IMR-90 (cell line): ENCODE measurements around the gene ZNF541. TPM values are rescaled to one million over a fixed set of nuclear protein-coding genes. Genes with fewer than 3 reads are reported as not detected.

Source experiments
- ATAC-seq: fragments of 200-7000 bp; cut with Tn5 transposase; 2 replicates; pipeline ENCODE4 v1.9.1; 2020; ENCODE audit warnings: low read depth, mild to moderate bottlenecking, moderate library complexity
- BruUV-seq: library from RNA; stranded (reverse); fragments of 400-500 nt; replicated peaks from 2 replicates; lab custom pipeline; 2021; lab: Mats Ljungman, UMichigan
- CTCF ChIA-PET: fragments of 300-600 bp; formaldehyde crosslinking; extraction: SDS; loops from one replicate; lab custom pipeline; 2021; ENCODE audit warnings: antibody characterized with exemption; lab: Yijun Ruan, JAX
- POLR2A ChIA-PET: fragments of 300-600 bp; sonication (Branson Sonifier 250); formaldehyde crosslinking; loops from one replicate; lab custom pipeline; 2022; ENCODE audit warnings: antibody characterized with exemption; ENCODE audit not compliant: unreplicated experiment; lab: Charles Lee
- DNase-seq: peaks from one replicate; pipeline ENCODE4 v3.0.0; 2013
- H2AFZ ChIP-seq: replicated peaks from 2 replicates; pipeline ENCODE3; 2013; ENCODE audit warnings: low read length, mild to moderate bottlenecking; ENCODE audit not compliant: poor library complexity
- H2AK5ac ChIP-seq: 2 replicates; pipeline ENCODE4 v1.6.1; 2013; ENCODE audit warnings: low read depth, low read length, inconsistent platforms
- H2AK9ac ChIP-seq: replicated peaks from 2 replicates; pipeline ENCODE3; 2013; ENCODE audit warnings: mild to moderate bottlenecking, low read depth, low read length, moderate library complexity; ENCODE audit not compliant: poor library complexity
- H2BK120ac ChIP-seq: 2 replicates; pipeline ENCODE4 v1.6.1; 2013; ENCODE audit warnings: low read depth, low read length, inconsistent platforms
- H2BK15ac ChIP-seq: 3 replicates; pipeline ENCODE4 v1.6.1; 2013; ENCODE audit warnings: low read depth, low read length, inconsistent platforms
- H2BK20ac ChIP-seq: 2 replicates; pipeline ENCODE4 v1.6.1; 2013; ENCODE audit warnings: low read depth, mild to moderate bottlenecking, inconsistent platforms, low read length, moderate library complexity
- H2BK5ac ChIP-seq: 2 replicates; pipeline ENCODE4 v1.6.1; 2013; ENCODE audit warnings: mild to moderate bottlenecking, low read depth, low read length, inconsistent platforms; ENCODE audit not compliant: poor library complexity, severe bottlenecking
- H3K14ac ChIP-seq: replicated peaks from 2 replicates; pipeline ENCODE4 v1.6.1; 2013; ENCODE audit warnings: low read depth, low read length, inconsistent platforms
- H3K18ac ChIP-seq: 2 replicates; pipeline ENCODE4 v1.6.1; 2013; ENCODE audit warnings: low read depth, low read length, control low read depth
- H3K23ac ChIP-seq: 2 replicates; pipeline ENCODE4 v1.6.1; 2013; ENCODE audit warnings: low read depth, low read length, inconsistent platforms
- H3K27ac ChIP-seq: 2 replicates; pipeline ENCODE4 v1.5.1; 2013; ENCODE audit warnings: mild to moderate bottlenecking, control low read depth, low read length; ENCODE audit not compliant: insufficient read depth
- H3K27me3 ChIP-seq: 2 replicates; pipeline ENCODE4 v1.6.1; 2013; ENCODE audit warnings: low read length; ENCODE audit not compliant: control insufficient read depth, insufficient read depth
- H3K36me3 ChIP-seq: 2 replicates; pipeline ENCODE4 v1.6.1; 2013; ENCODE audit warnings: low read length, mixed read lengths; ENCODE audit not compliant: control insufficient read depth, insufficient read depth
- H3K4ac ChIP-seq: 2 replicates; pipeline ENCODE4 v1.6.1; 2013; ENCODE audit warnings: low read depth, low read length, inconsistent platforms
- H3K4me1 ChIP-seq: 2 replicates; pipeline ENCODE4 v1.6.1; 2013; ENCODE audit warnings: low read length, mixed read lengths; ENCODE audit not compliant: control insufficient read depth, insufficient read depth
- H3K4me2 ChIP-seq: 2 replicates; pipeline ENCODE4 v1.6.1; 2013; ENCODE audit warnings: low read depth, mild to moderate bottlenecking, control low read depth, low read length, moderate library complexity
- H3K4me3 ChIP-seq: 2 replicates; pipeline ENCODE4 v1.5.1; 2013; ENCODE audit warnings: low read depth, mild to moderate bottlenecking, control low read depth, low read length, moderate library complexity; ENCODE audit not compliant: insufficient read depth
- H3K56ac ChIP-seq: 2 replicates; pipeline ENCODE4 v1.6.1; 2013; ENCODE audit warnings: low read length, inconsistent platforms; ENCODE audit not compliant: insufficient read depth; ENCODE audit errors: extremely low read depth
- H3K79me1 ChIP-seq, 2 experiments: 2 replicates each; pipeline ENCODE4 v1.6.1; 2013; ENCODE audit warnings: low read length in 2 of 2, inconsistent platforms in 1 of 2, low read depth in 1 of 2
- H3K9ac ChIP-seq: 2 replicates; pipeline ENCODE4 v1.6.1; 2013; ENCODE audit warnings: low read depth, low read length, control low read depth
- H3K9me1 ChIP-seq: 2 replicates; pipeline ENCODE4 v1.6.1; 2013; ENCODE audit warnings: low read length, inconsistent platforms; ENCODE audit not compliant: insufficient read depth
- H3K9me3 ChIP-seq: 2 replicates; pipeline ENCODE4 v1.6.1; 2013; ENCODE audit warnings: low read length; ENCODE audit not compliant: control insufficient read depth, insufficient read depth
- H4K20me1 ChIP-seq: 2 replicates; pipeline ENCODE4 v1.6.1; 2013; ENCODE audit warnings: low read length, inconsistent platforms; ENCODE audit not compliant: insufficient read depth
- H4K5ac ChIP-seq: 2 replicates; pipeline ENCODE4 v1.6.1; 2013; ENCODE audit warnings: mild to moderate bottlenecking, low read depth, low read length, control low read depth
- H4K8ac ChIP-seq, 2 experiments: 2 replicates each; pipeline ENCODE4 v1.6.1; 2013; ENCODE audit warnings: low read depth in 2 of 2, low read length in 2 of 2, control low read depth in 1 of 2, inconsistent platforms in 1 of 2
- H4K91ac ChIP-seq: 2 replicates; pipeline ENCODE4 v1.6.1; 2013; ENCODE audit warnings: low read depth, low read length, inconsistent platforms; ENCODE audit not compliant: insufficient read depth
- BHLHE40 ChIP-seq: fragments of 150-350 bp; IDR thresholded peaks from 2 replicates; pipeline ENCODE4 v1.6.1; 2016; ENCODE audit warnings: mild to moderate bottlenecking, low read depth, low read length
- CEBPB ChIP-seq: IDR thresholded peaks from 2 replicates; pipeline ENCODE4 v1.6.1; 2012; ENCODE audit warnings: low read depth, low read length, improper control_type of control experiment
- CHD1 ChIP-seq: IDR thresholded peaks from 2 replicates; pipeline ENCODE4 v1.6.1; 2012; ENCODE audit warnings: low read depth, low read length, improper control_type of control experiment
- FOS ChIP-seq: fragments of 150-350 bp; IDR thresholded peaks from 2 replicates; pipeline ENCODE4 v1.6.1; 2016; ENCODE audit warnings: low read depth, low read length
- MAFK ChIP-seq: IDR thresholded peaks from 2 replicates; pipeline ENCODE4 v1.6.1; 2012; ENCODE audit warnings: low read depth, low read length, improper control_type of control experiment
- MAZ ChIP-seq: IDR thresholded peaks from 2 replicates; pipeline ENCODE4 v1.6.1; 2012; ENCODE audit warnings: low read depth, mild to moderate bottlenecking, low read length, improper control_type of control experiment, moderate library complexity, borderline replicate concordance
- MXI1 ChIP-seq: IDR thresholded peaks from 2 replicates; pipeline ENCODE4 v1.6.1; 2012; ENCODE audit warnings: low read depth, mild to moderate bottlenecking, low read length, moderate library complexity, borderline replicate concordance
- NFE2L2 ChIP-seq: fragments of 150-350 bp; IDR thresholded peaks from 2 replicates; pipeline ENCODE4 v1.6.1; 2016; ENCODE audit warnings: low read depth, mild to moderate bottlenecking, low read length
- POLR2A ChIP-seq: IDR thresholded peaks from 2 replicates; pipeline ENCODE4 v1.6.1; 2012; ENCODE audit warnings: mild to moderate bottlenecking, low read depth, low read length
- RAD21 ChIP-seq: IDR thresholded peaks from 2 replicates; pipeline ENCODE4 v1.6.1; 2012; ENCODE audit warnings: low read length, improper control_type of control experiment
- RCOR1 ChIP-seq: IDR thresholded peaks from 2 replicates; pipeline ENCODE4 v1.6.1; 2012; ENCODE audit warnings: mild to moderate bottlenecking, low read length, improper control_type of control experiment; ENCODE audit not compliant: insufficient replicate concordance
- RFX5 ChIP-seq: IDR thresholded peaks from 2 replicates; pipeline ENCODE4 v1.8.0; 2012; ENCODE audit warnings: low read depth, mild to moderate bottlenecking, low read length, moderate library complexity
- SMC3 ChIP-seq: fragments of 150-350 bp; IDR thresholded peaks from 2 replicates; pipeline ENCODE4 v1.6.1; 2016; ENCODE audit warnings: low read depth, mild to moderate bottlenecking, antibody characterized with exemption, low read length, moderate library complexity
- WGBS, 2 experiments: methylation state at CpG; one replicate each; pipeline versions ENCODE4 v1.1.5 to v1.1.7; 2013; ENCODE audit warnings: missing lambda C conversion rate in 2 of 2; ENCODE audit not compliant: insufficient read length in 1 of 2; ENCODE audit errors: extremely low coverage in 2 of 2; 5-methylcytosine and 5-hydroxymethylcytosine counted together
- dilution Hi-C: fragments of 300-500 bp; cut with HindIII; formaldehyde crosslinking; loops from one replicate; pipeline ENCODE4 v1.14.3; 2018; ENCODE audit warnings: low sequenced_read_pairs; ENCODE audit not compliant: unreplicated experiment
- in situ Hi-C: fragments of 300-500 bp; cut with MboI; formaldehyde crosslinking; loops from 3 replicates; pipeline ENCODE4 v1.14.3; 2019; ENCODE audit warnings: low sequenced_read_pairs, inconsistent platforms, mixed read lengths
- intact Hi-C: fragments of 100-400 bp; cut with micrococcal nuclease; formaldehyde crosslinking; loops from 2 replicates; pipeline ENCODE4 v1.10.0; 2022
- polyA plus RNA-seq, 3 experiments: library from polyadenylated mRNA; depleted of rRNA; stranded (reverse); fragments of >200 nt; gene quantifications; 2 replicates each; pipeline ENCODE4 v1.2.3, GENCODE V29; 2012; ENCODE audit warnings: low replicate concordance in 1 of 3
- total RNA-seq: library from RNA; depleted of rRNA; stranded (reverse); fragments of >200 nt; gene quantifications from 2 replicates; pipeline ENCODE4 v1.2.3, GENCODE V29; 2012
- TF ChIP-seq, protein P1 (sequence below): fragments of 150-350 bp; IDR thresholded peaks from 2 replicates; pipeline ENCODE4 v1.6.1; 2016; ENCODE audit warnings: low read depth, mild to moderate bottlenecking, low read length, moderate library complexity, borderline replicate concordance
- TF ChIP-seq, protein P2 (sequence below): fragments of 150-350 bp; IDR thresholded peaks from 2 replicates; pipeline ENCODE4 v1.6.1; 2017; ENCODE audit warnings: mild to moderate bottlenecking, antibody characterized with exemption, low read length, low read depth
- TF ChIP-seq, protein P3 (sequence below): conservative IDR thresholded peaks from 2 replicates; pipeline ENCODE4 v1.5.1; 2012; ENCODE audit warnings: mild to moderate bottlenecking, low read depth, low read length, improper control_type of control experiment

ZNF541 gene
- total and polyA plus RNA-seq, 2 of the 4 experiments (the other 2 are of a cell fraction): not detected

GRCh38 chr19:47538812-47539211, 34.1 kb downstream of the ZNF541 start:
- H2AK5ac ChIP-seq: no peak overlapping the region
- 97% methylated on average over 3 of the region's 5 CpGs; no CpG with 5 or more reads in 1 of the 2 experiments for WGBS, 2 experiments
- H2AFZ ChIP-seq: no peak overlapping the region
- H3K4me1 ChIP-seq: peaks cover 3% of the 10 kb centered on the region
- H4K20me1 ChIP-seq: no peaks in the 10 kb centered on the region
- no peak for TF ChIP-seq NFE2L2
- no peak for TF ChIP-seq RFX5
- TF ChIP-seq, protein P1, sequence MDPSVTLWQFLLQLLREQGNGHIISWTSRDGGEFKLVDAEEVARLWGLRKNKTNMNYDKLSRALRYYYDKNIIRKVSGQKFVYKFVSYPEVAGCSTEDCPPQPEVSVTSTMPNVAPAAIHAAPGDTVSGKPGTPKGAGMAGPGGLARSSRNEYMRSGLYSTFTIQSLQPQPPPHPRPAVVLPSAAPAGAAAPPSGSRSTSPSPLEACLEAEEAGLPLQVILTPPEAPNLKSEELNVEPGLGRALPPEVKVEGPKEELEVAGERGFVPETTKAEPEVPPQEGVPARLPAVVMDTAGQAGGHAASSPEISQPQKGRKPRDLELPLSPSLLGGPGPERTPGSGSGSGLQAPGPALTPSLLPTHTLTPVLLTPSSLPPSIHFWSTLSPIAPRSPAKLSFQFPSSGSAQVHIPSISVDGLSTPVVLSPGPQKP: no peak
- TF ChIP-seq CEBPB: no peak
- no peak for TF ChIP-seq MAZ
- TF ChIP-seq RCOR1: no peak
- TF ChIP-seq, protein P2, sequence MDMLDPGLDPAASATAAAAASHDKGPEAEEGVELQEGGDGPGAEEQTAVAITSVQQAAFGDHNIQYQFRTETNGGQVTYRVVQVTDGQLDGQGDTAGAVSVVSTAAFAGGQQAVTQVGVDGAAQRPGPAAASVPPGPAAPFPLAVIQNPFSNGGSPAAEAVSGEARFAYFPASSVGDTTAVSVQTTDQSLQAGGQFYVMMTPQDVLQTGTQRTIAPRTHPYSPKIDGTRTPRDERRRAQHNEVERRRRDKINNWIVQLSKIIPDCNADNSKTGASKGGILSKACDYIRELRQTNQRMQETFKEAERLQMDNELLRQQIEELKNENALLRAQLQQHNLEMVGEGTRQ: no peak
- no peak for TF ChIP-seq FOS
- TF ChIP-seq BHLHE40: no peak
- no peak for TF ChIP-seq POLR2A
- no peak for TF ChIP-seq MXI1
- TF ChIP-seq, protein P3, sequence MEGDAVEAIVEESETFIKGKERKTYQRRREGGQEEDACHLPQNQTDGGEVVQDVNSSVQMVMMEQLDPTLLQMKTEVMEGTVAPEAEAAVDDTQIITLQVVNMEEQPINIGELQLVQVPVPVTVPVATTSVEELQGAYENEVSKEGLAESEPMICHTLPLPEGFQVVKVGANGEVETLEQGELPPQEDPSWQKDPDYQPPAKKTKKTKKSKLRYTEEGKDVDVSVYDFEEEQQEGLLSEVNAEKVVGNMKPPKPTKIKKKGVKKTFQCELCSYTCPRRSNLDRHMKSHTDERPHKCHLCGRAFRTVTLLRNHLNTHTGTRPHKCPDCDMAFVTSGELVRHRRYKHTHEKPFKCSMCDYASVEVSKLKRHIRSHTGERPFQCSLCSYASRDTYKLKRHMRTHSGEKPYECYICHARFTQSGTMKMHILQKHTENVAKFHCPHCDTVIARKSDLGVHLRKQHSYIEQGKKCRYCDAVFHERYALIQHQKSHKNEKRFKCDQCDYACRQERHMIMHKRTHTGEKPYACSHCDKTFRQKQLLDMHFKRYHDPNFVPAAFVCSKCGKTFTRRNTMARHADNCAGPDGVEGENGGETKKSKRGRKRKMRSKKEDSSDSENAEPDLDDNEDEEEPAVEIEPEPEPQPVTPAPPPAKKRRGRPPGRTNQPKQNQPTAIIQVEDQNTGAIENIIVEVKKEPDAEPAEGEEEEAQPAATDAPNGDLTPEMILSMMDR: no peak
- TF ChIP-seq CHD1: no peak
- TF ChIP-seq RAD21: no peak
- TF ChIP-seq MAFK: no peak
- no peak for TF ChIP-seq SMC3
- in situ Hi-C loops: no loop called here
- H3K4ac ChIP-seq: no peak overlapping the region
- no peak overlapping the region for H2BK120ac ChIP-seq
- dilution Hi-C loops: no loop called here
- no peak for ATAC-seq
- no peak overlapping the region for H3K18ac ChIP-seq
- H4K5ac ChIP-seq: no peak overlapping the region
- no peak overlapping the region for H3K23ac ChIP-seq
- H3K14ac ChIP-seq: no peak overlapping the region
- BruUV-seq: no TSS peak
- no peaks in the 10 kb centered on the region for H3K36me3 ChIP-seq
- no peak for DNase-seq
- no peak overlapping the region for H2BK15ac ChIP-seq
- no peaks in the 10 kb centered on the region for H3K9me3 ChIP-seq
- no peak overlapping the region for H3K4me3 ChIP-seq
- ChIA-PET POLR2A (no interaction called here), CTCF (no interaction called here)
- intact Hi-C loops: no loop called here
- peaks cover 12% of the 10 kb centered on the region for H3K27me3 ChIP-seq
- no peak overlapping the region for H3K56ac ChIP-seq
- no peak overlapping the region for H2BK20ac ChIP-seq
- H3K4me2 ChIP-seq: no peak overlapping the region
- H2BK5ac ChIP-seq: no peak overlapping the region
- no peak overlapping the region for H3K9ac ChIP-seq
- no peaks in the 10 kb centered on the region for H3K79me1 ChIP-seq
- no peak overlapping the region for H4K91ac ChIP-seq
- H2AK9ac ChIP-seq: no peak overlapping the region
- H3K9me1 ChIP-seq: no peaks in the 10 kb centered on the region
- no peak overlapping the region for H4K8ac ChIP-seq
- no peak overlapping the region for H3K27ac ChIP-seq
